ENCODE data around the gene KCNN4.

DNA sequence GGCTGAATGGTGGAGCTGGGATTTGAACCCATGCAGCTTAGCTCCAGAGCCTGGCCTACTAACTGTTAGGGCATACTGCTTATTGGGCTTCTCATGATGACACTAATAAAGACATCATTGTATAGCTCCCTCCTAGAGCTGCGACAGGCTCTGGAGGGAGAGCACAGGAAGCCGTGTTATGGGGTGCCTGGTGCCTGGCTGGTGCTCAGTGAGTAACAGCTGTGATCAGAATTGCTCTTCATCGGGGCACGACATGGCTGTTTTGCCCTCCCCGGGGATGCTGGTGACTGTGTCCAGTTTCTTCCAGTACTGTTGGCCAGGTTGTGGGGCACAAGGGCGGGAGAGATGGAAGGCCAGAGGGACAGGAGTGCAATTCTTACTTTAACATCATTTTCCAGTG lies 16.3 kb upstream of the KCNN4 start:
- TF ChIP-seq, protein P1, sequence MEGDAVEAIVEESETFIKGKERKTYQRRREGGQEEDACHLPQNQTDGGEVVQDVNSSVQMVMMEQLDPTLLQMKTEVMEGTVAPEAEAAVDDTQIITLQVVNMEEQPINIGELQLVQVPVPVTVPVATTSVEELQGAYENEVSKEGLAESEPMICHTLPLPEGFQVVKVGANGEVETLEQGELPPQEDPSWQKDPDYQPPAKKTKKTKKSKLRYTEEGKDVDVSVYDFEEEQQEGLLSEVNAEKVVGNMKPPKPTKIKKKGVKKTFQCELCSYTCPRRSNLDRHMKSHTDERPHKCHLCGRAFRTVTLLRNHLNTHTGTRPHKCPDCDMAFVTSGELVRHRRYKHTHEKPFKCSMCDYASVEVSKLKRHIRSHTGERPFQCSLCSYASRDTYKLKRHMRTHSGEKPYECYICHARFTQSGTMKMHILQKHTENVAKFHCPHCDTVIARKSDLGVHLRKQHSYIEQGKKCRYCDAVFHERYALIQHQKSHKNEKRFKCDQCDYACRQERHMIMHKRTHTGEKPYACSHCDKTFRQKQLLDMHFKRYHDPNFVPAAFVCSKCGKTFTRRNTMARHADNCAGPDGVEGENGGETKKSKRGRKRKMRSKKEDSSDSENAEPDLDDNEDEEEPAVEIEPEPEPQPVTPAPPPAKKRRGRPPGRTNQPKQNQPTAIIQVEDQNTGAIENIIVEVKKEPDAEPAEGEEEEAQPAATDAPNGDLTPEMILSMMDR (IDR thresholded peaks at IDR 0.05; ENCODE audit: borderline replicate concordance, extremely low read depth, low read length, poor library complexity, severe bottlenecking): no peak
- TF ChIP-seq EZH2 (IDR thresholded peaks at IDR 0.05; ENCODE audit: borderline replicate concordance, low read depth, low read length, severe bottlenecking): no peak

Data from DND-41 (cell line).